Prostate gland (tissue), 2 donors: ENCODE data around the gene LDHA.

Experiments used
- CTCF ChIP-seq, 4 experiments: fragments of 200-600 bp in 2 of 4; fragments of 450-650 bp in 2 of 4; sonication (generic) in 2 of 4; IDR thresholded peaks; 1 replicate in 3 of 4; 2 replicates in 1 of 4; pipeline ENCODE4 v1.5.1; 2016 to 2019; ENCODE audit warnings: antibody characterized with exemption in 4 of 4, mild to moderate bottlenecking in 2 of 4, moderate library complexity in 2 of 4
- POLR2A ChIP-seq: fragments of 450-650 bp; IDR thresholded peaks from one replicate; pipeline ENCODE4 v1.6.1; 2016; ENCODE audit warnings: antibody characterized with exemption, mild to moderate bottlenecking
- POLR2AphosphoS5 ChIP-seq: sonication (generic); formaldehyde crosslinking; IDR thresholded peaks from one replicate; pipeline ENCODE4 v1.6.1; 2017; ENCODE audit warnings: antibody characterized with exemption

GRCh38 chr11:18404062-18404461, 9.7 kb downstream of the LDHA start:
- no peak for TF ChIP-seq POLR2A
- TF ChIP-seq POLR2AphosphoS5 = no peak
- no peak for TF ChIP-seq CTCF (IDR thresholded peaks at IDR 0.05)
